Smooth muscle cell of the umbilical artery (primary cell): ENCODE measurements around the gene CENPM. TPM values are rescaled to one million over a fixed set of nuclear protein-coding genes. Genes with fewer than 3 reads are reported as not detected.

Source experiments
- total RNA-seq: library from RNA; depleted of rRNA; stranded (reverse); fragments of >200 nt; gene quantifications from 2 replicates; pipeline ENCODE4 v1.2.3, GENCODE V29; 2014

The CENPM gene, protein sequence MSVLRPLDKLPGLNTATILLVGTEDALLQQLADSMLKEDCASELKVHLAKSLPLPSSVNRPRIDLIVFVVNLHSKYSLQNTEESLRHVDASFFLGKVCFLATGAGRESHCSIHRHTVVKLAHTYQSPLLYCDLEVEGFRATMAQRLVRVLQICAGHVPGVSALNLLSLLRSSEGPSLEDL
- total RNA-seq, result 1.2 and 7.6 TPM in 2 replicates

DNA sequence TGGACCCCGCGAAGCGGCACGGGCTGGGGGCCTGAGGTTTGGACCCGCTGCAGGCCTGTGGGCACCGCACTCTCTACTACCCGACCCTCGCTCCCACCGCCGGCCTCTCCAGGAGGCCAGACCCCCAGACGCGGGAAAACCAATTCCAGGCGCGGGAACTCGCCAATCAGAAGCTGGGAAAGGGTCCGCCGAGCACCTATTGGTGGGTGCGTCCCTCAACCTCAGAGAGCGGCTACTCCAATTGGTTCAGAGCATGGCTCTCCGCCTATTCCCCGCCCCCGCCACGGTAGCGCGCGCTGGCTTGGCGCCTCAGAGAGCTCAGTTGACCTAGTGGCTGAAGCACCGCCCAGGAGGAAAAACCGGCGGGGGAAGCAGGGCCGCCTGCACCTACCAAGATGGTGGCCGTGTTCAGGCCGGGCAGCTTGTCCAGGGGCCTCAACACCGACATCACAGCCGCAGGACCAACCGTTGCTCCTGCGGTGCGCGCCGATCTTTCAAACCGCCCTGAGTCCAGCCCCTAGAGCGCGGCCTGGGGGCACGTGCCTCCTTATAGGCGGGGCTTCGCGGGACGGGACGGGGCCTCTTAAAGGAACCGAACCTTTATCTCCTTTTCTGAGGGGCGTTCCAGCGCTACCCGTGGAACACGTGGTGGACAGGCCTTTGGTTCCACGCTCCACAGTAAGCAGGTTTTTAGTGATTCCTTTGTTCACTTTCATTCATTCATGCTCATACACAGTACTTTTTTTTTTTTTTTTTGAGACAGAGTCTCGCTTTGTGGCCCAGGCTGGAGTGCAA is at the start of gene CENPM:
TSS of gene CENPM (minus strand) at position 524 of the 795 bp plus-strand sequence. CDS start at position 448, 76 bp downstream.

DNA sequence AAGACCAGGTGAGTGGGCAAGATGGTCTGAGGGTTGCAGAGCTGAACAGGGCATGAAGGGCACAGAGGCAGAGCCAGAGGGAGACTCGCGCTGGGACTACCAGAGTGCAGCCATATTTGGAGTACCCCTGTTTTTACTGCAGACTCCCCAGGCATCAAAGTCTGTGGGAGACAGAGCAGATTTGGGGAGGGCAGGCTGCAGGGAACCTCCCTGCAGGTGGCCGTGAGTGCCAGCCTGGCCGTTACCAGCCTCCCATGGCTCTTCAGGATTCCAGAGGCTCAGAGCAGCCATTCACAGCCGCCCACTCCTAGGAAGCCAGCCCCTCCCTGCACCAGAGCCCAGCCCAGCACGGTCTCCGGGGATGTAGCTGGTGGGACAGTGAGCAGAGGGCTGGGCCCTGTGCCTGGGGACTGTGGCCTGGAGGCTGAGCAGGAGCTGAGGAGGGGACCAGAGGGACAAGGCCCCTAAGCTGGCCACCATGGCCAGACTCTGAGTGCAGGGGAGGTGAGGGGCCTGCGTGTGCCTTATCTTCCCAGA is 22.2 kb upstream of the CENPM start, which contains the start of gene SEPTIN3:
TSS of gene SEPTIN3 (plus strand) at position 334 of the 537 bp plus-strand sequence. CDS start 2,050 bp downstream, outside the sequence.

DNA sequence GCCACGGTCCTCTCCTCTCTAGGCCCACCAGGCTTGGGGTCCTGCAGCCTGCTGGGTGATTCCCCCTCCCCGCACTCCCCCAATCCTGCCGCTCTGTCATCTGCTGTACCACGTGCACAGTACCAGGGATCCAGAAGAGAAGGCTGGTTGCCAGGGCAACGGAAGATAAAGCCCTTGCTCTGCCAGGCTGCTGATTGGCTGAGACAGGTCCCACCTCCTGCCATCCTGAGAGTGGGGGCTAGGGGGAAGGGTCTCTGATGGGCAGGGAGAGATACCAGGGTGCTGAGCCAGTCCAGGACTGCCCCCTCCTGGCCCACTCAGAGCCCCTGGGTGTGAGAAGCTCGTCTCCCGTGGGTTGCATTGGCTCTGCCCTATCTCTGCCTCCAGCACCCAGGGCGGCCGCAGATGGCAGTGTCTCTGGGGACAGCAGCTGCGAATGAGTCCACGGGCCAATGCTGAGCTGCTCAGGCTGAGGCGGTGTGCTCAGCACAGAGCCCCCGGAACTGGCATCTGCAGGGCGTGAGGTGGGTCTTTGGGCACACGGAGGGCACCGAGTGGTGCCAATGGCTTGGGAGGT is 5.0 kb upstream of the CENPM start, which contains the start of gene SMIM45:
TSS of gene SMIM45 (plus strand) at position 253 of the 577 bp plus-strand sequence.

DNA sequence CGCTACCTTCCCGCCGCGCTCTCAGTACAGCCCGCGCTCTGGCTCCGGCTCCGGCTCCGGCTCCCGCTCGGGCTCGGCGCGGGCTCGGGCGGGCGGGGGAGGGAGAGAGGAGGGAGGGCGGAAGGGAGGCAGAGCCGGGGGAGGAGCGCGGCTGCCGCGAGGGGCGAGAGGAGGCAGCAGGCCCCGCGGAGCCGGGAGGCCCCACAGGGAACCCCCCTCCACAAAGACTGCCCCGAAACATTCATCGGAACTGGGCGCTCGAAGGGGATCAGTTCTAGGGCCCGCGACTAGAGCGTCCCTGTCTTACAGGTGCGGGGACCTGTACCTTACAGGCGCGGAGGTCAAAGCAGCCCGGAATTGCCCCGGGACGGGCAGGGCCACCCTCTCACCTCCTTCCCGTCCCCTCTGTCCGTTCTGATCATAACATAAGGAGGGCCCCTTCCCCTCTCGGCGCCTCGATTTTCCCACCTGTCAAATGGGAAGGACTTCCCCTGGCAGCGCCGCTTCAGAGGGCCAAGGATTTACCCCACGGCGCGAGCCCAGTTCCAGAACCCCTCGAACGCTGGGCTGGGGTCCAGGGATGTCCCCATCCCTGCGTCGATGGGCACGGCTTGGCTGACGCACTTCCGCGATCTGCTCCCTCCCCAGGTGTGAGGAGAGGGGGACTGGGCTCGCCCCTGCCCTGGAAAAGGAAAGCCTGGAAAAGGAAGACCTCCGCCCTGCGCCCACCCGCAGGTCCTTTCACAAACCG is 31.7 kb downstream of the CENPM start, which contains the start of gene SHISA8:
TSS of gene SHISA8 (minus strand) at position 40 of the 751 bp plus-strand sequence. CDS start 407 bp downstream, outside the sequence.

Other genes starting within 250 kb of the CENPM start
- 0.28 and 0.30 TPM in 2 replicates for gene MEI1, start 247.6 kb downstream of the CENPM start, total RNA-seq
- 7.1 and 7.5 TPM in 2 replicates for gene CCDC134, start 146.5 kb downstream of the CENPM start, total RNA-seq
- gene SREBF2, start 114.0 kb downstream of the CENPM start, total RNA-seq, result 52.6 and 96.5 TPM in 2 replicates
- not detected in 2 replicates for gene SHISA8, start 32.1 kb downstream of the CENPM start, total RNA-seq
- gene TNFRSF13C, start 20.3 kb downstream of the CENPM start, total RNA-seq, result 0.05 TPM in 1 of 2 replicates, not detected in the other
- gene SEPTIN3, start 22.3 kb upstream of the CENPM start, total RNA-seq, result 0.28 and 0.30 TPM in 2 replicates
- gene WBP2NL, start 51.6 kb upstream of the CENPM start, total RNA-seq, result 0.59 and 0.60 TPM in 2 replicates
- gene NAGA, start 123.7 kb upstream of the CENPM start, total RNA-seq, result 42.1 and 45.7 TPM in 2 replicates
- gene PHETA2, start 127.1 kb upstream of the CENPM start, total RNA-seq, result 15.7 and 22.6 TPM in 2 replicates
- gene SMDT1, start 132.5 kb upstream of the CENPM start, total RNA-seq, result 2.0 and 2.7 TPM in 2 replicates
- 28.5 and 54.6 TPM in 2 replicates for gene NDUFA6, start 143.6 kb upstream of the CENPM start, total RNA-seq
- 0.30 and 0.42 TPM in 2 replicates for gene CYP2D6, start 183.7 kb upstream of the CENPM start, total RNA-seq